Measurements from ENCODE around the gene TAF4B. TPM values are rescaled to one million over a fixed set of nuclear protein-coding genes. Genes with fewer than 3 reads are reported as not detected.
"Not testable (repeated sequence)": the region's sequence is repeated elsewhere in the genome, so short reads cannot be mapped to it uniquely, and the experiment has no call there.

TAF4B gene
- total RNA-seq, 1 donor from 2014 or later: 3.0 TPM

DNA sequence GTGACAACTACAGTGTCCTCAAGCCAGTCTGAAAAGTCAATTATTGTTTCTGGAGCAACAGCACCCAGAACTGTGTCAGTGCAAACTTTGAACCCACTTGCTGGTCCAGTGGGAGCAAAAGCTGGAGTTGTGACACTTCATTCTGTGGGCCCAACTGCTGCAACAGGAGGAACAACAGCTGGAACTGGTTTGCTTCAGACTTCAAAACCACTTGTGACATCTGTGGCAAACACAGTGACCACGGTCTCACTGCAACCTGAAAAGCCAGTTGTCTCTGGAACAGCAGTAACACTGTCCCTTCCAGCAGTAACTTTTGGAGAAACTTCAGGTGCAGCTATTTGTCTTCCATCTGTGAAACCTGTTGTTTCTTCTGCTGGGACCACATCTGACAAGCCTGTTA is 59.8 kb downstream of the TAF4B start:
- Histone ChIP-seq H3K4me3 (no peak overlapping the region), H3K36me3 (peaks cover 0 to 14% of the 10 kb centered on the region in 2 donors), H3K27ac (no peak overlapping the region), H3K27me3 (no peaks in the 10 kb centered on the region), H3K4me1 (no peaks in the 10 kb centered on the region), H3K9me3 (no peaks in the 10 kb centered on the region)
- TF ChIP-seq, protein P1, sequence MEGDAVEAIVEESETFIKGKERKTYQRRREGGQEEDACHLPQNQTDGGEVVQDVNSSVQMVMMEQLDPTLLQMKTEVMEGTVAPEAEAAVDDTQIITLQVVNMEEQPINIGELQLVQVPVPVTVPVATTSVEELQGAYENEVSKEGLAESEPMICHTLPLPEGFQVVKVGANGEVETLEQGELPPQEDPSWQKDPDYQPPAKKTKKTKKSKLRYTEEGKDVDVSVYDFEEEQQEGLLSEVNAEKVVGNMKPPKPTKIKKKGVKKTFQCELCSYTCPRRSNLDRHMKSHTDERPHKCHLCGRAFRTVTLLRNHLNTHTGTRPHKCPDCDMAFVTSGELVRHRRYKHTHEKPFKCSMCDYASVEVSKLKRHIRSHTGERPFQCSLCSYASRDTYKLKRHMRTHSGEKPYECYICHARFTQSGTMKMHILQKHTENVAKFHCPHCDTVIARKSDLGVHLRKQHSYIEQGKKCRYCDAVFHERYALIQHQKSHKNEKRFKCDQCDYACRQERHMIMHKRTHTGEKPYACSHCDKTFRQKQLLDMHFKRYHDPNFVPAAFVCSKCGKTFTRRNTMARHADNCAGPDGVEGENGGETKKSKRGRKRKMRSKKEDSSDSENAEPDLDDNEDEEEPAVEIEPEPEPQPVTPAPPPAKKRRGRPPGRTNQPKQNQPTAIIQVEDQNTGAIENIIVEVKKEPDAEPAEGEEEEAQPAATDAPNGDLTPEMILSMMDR (IDR thresholded peaks at IDR 0.05): no peak
- DNase-seq (ENCODE audit: low spot score in 2 of 2): no peak
- intact Hi-C loops (cut with DNase I): no loop called here

DNA sequence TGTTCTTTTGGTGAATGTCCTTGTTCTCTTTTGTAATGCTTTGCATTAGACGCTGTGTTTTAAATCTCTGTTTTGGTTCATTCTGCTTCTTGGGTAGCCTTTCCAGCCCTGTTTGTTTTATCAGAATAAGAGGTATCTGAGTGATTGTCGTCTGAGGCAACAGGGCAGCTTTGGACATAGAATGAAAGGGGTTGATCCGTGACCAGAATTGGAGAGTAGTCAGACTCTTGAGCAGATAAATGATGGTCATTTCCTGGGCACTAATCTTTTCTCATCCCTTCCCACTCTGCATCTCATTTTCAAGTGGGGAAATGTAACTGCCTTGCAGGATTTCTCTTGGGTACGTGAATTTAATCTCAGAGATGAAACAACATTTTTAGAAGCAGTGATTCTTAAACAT is 61.4 kb downstream of the TAF4B start:
- H3K4me1 ChIP-seq: no peaks in the 10 kb centered on the region
- TF ChIP-seq, protein P1 (IDR thresholded peaks at IDR 0.05): no peak
- no peak overlapping the region for H3K27ac ChIP-seq
- intact Hi-C loops (cut with DNase I): no loop called here
- no peaks in the 10 kb centered on the region for H3K27me3 ChIP-seq
- no peak for DNase-seq (ENCODE audit: low spot score in 2 of 2)
- H3K4me3 ChIP-seq: no peak overlapping the region
- H3K9me3 ChIP-seq: no peaks in the 10 kb centered on the region
- H3K36me3 ChIP-seq: peaks cover 0 to 14% of the 10 kb centered on the region in 2 donors

DNA sequence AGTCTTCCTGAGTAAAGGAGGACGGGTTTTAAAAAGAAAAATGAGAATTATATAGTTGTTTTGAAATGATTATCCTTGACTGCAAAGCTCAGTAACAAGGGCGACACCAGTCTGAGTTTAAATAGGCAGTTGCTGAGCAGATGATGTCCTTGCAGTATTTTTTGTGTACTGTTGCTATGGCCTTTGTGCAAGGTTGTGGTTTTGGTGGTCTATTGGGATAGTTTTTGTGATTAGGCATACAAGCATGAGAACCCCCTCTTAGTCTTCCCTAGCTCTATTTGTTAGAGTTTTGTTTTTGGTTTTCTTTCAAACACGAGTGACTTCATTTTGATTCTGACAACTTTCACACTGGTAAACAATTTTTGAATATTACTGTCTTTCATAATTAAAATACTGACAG is 64.1 kb downstream of the TAF4B start:
- intact Hi-C loops (cut with DNase I): no loop called here
- no peak for DNase-seq (ENCODE audit: low spot score in 2 of 2)
- H3K36me3 ChIP-seq: peaks cover 0 to 14% of the 10 kb centered on the region in 2 donors
- TF ChIP-seq, protein P1 (IDR thresholded peaks at IDR 0.05): no peak
- H3K4me1 ChIP-seq: no peaks in the 10 kb centered on the region
- no peak overlapping the region for H3K27ac ChIP-seq
- H3K9me3 ChIP-seq: no peaks in the 10 kb centered on the region
- H3K4me3 ChIP-seq: no peak overlapping the region
- H3K27me3 ChIP-seq: no peaks in the 10 kb centered on the region

- Histone ChIP-seq H3K4me3 (no peak overlapping the region), H3K4me1 (no peaks in the 10 kb centered on the region), H3K36me3 (no peaks in the 10 kb centered on the region), H3K9me3 (no peaks in the 10 kb centered on the region), H3K27me3 (no peaks in the 10 kb centered on the region), H3K27ac (no peak overlapping the region)
- DNase-seq (ENCODE audit: low spot score in 2 of 2): no peak
- TF ChIP-seq, protein P1 (IDR thresholded peaks at IDR 0.05): no peak
- intact Hi-C loops (cut with DNase I): no loop called here
Observed at GRCh38 chr18:26293982-26294381, 67.7 kb downstream of the TAF4B start.

- H3K27ac ChIP-seq: no peak overlapping the region
- no peaks in the 10 kb centered on the region for H3K36me3 ChIP-seq
- intact Hi-C loops (cut with DNase I): no loop called here
- H3K9me3 ChIP-seq: no peaks in the 10 kb centered on the region
- H3K4me1 ChIP-seq: no peaks in the 10 kb centered on the region
- H3K27me3 ChIP-seq: no peaks in the 10 kb centered on the region
- DNase-seq (ENCODE audit: low spot score in 2 of 2): no peak
- H3K4me3 ChIP-seq: no peak overlapping the region
- TF ChIP-seq, protein P1 (IDR thresholded peaks at IDR 0.05): no peak
Observed at GRCh38 chr18:26298107-26298506, 71.9 kb downstream of the TAF4B start.

- Histone ChIP-seq H3K4me3 (no peak overlapping the region), H3K27me3 (no peaks in the 10 kb centered on the region), H3K9me3 (no peaks in the 10 kb centered on the region), H3K36me3 (no peaks in the 10 kb centered on the region), H3K4me1 (no peaks in the 10 kb centered on the region), H3K27ac (no peak overlapping the region)
- TF ChIP-seq, protein P1 (IDR thresholded peaks at IDR 0.05): no peak
- intact Hi-C loops (cut with DNase I): loop anchor here (10.0 kb wide), 1 partner anchor 243 kb away; the partner anchor contains the start of gene KCTD1
- DNase-seq (ENCODE audit: low spot score in 2 of 2): no peak
Observed at GRCh38 chr18:26301681-26302080, 75.4 kb downstream of the TAF4B start.

GRCh38 chr18:26303222-26303621 is 77.0 kb downstream of the TAF4B start:
- H3K4me1 ChIP-seq; DNase-seq (ENCODE audit: low spot score in 2 of 2); H3K27ac ChIP-seq; H3K27me3 ChIP-seq; H3K9me3 ChIP-seq; H3K4me3 ChIP-seq; H3K36me3 ChIP-seq: not testable (repeated sequence)
- intact Hi-C loops (cut with DNase I): loop anchor here (10.0 kb wide), 1 partner anchor 242 kb away; the partner anchor contains the start of gene KCTD1
